H1 (cell line): ENCODE data around the gene PET117. TPM values are rescaled to one million over a fixed set of nuclear protein-coding genes. Genes with fewer than 3 reads are reported as not detected.

Source experiments
- CTCF ChIA-PET: fragments of 300-600 bp; sonication (Branson Sonifier 250); formaldehyde crosslinking; loops from one replicate; lab custom pipeline; 2021; ENCODE audit not compliant: partially characterized antibody; lab: Charles Lee
- POLR2A ChIA-PET: fragments of 300-600 bp; sonication (Branson Sonifier 250); formaldehyde crosslinking; loops from one replicate; lab custom pipeline; 2021; ENCODE audit warnings: inconsistent platforms; ENCODE audit not compliant: partially characterized antibody; lab: Charles Lee
- DNase-seq, 2 experiments: peaks; one replicate each; pipeline versions ENCODE4 v3.0.0 to v3.0.0-alpha.2; 2010 to 2022; ENCODE audit warnings: low spot score in 2 of 2, low read depth in 1 of 2, mixed read lengths in 1 of 2
- FAIRE-seq: peaks from 2 replicates; lab custom pipeline; 2011; peaks lifted over from hg19 to GRCh38; lab: Jason Lieb, UNC
- H2AFZ ChIP-seq: 2 replicates; pipeline ENCODE4 v1.8.1; 2012; ENCODE audit warnings: low read length, inconsistent platforms
- H2AK5ac ChIP-seq: 2 replicates; pipeline ENCODE4 v1.6.1; 2013; ENCODE audit warnings: low read depth, low read length
- H2BK120ac ChIP-seq: replicated peaks from 2 replicates; pipeline ENCODE3; 2013; ENCODE audit warnings: low read depth, low read length, inconsistent platforms
- H2BK12ac ChIP-seq: 2 replicates; pipeline ENCODE4 v1.6.1; 2013; ENCODE audit warnings: low read depth, low read length
- H2BK15ac ChIP-seq: 2 replicates; pipeline ENCODE4 v1.6.1; 2013; ENCODE audit warnings: low read length
- H2BK20ac ChIP-seq: 2 replicates; pipeline ENCODE4 v1.6.1; 2013; ENCODE audit warnings: low read length
- H2BK5ac ChIP-seq: 2 replicates; pipeline ENCODE4 v1.6.1; 2013; ENCODE audit warnings: low read depth, low read length
- H3K14ac ChIP-seq: 2 replicates; pipeline ENCODE4 v1.6.1; 2013; ENCODE audit warnings: inconsistent platforms; ENCODE audit not compliant: insufficient read length
- H3K18ac ChIP-seq: 2 replicates; pipeline ENCODE4 v1.6.1; 2013; ENCODE audit warnings: low read length; ENCODE audit errors: extremely low read depth
- H3K23ac ChIP-seq: 2 replicates; pipeline ENCODE4 v1.6.1; 2013; ENCODE audit warnings: inconsistent platforms; ENCODE audit not compliant: insufficient read length
- H3K23me2 ChIP-seq: 2 replicates; pipeline ENCODE4 v1.6.1; 2013; ENCODE audit warnings: low read depth, low read length
- H3K27ac ChIP-seq: 2 replicates; pipeline ENCODE4 v1.6.1; 2011; ENCODE audit warnings: low read depth, low read length, inconsistent platforms
- H3K27me3 ChIP-seq, 4 experiments: replicated peaks in 1 of 4; 1 replicate in 1 of 4; 2 replicates in 3 of 4; pipeline versions ENCODE4 v1.6.1 to v1.8.1; 2011 to 2013; ENCODE audit warnings: low read length in 3 of 4, mild to moderate bottlenecking in 3 of 4, inconsistent platforms in 2 of 4, mixed read lengths in 2 of 4, moderate library complexity in 1 of 4; ENCODE audit not compliant: control insufficient read depth in 3 of 4, insufficient read depth in 3 of 4; ENCODE audit errors: extremely low read depth in 1 of 4
- H3K36me3 ChIP-seq, 4 experiments: 2 replicates each; pipeline versions ENCODE4 v1.6.1 to v1.8.1; 2011 to 2013; ENCODE audit warnings: mild to moderate bottlenecking in 4 of 4, low read length in 3 of 4, moderate library complexity in 2 of 4, control low read depth in 1 of 4, inconsistent platforms in 1 of 4; ENCODE audit not compliant: insufficient read depth in 4 of 4, control insufficient read depth in 2 of 4
- H3K4ac ChIP-seq: replicated peaks from 2 replicates; pipeline ENCODE3; 2013; ENCODE audit warnings: low read length, low read depth, mixed read lengths, inconsistent platforms; ENCODE audit not compliant: insufficient read length
- H3K4me1 ChIP-seq, 4 experiments: replicated peaks in 1 of 4; 1 replicate in 1 of 4; 2 replicates in 3 of 4; pipeline versions ENCODE4 v1.6.1 to v1.8.1; 2011 to 2013; ENCODE audit warnings: low read length in 3 of 4, inconsistent platforms in 2 of 4, mixed read lengths in 1 of 4; ENCODE audit not compliant: insufficient read depth in 4 of 4, control insufficient read depth in 3 of 4
- H3K4me2 ChIP-seq, 2 experiments: 2 replicates each; pipeline versions ENCODE4 v1.6.1 to v1.8.1; 2011 to 2013; ENCODE audit warnings: low read depth in 2 of 2, low read length in 2 of 2, control low read depth in 1 of 2, inconsistent platforms in 1 of 2, mild to moderate bottlenecking in 1 of 2; ENCODE audit not compliant: insufficient read depth in 1 of 2
- H3K4me3 ChIP-seq, 4 experiments: fragments of 200-600, 300-600 bp in 1 of 4; sonication (generic), shearing (Covaris generic), sonication (Bioruptor Twin) in 1 of 4; 2 replicates each; pipeline versions ENCODE4 v1.5.1 to v1.8.1; 2011 to 2016; ENCODE audit warnings: low read length in 4 of 4, low read depth in 3 of 4, control low read depth in 2 of 4, inconsistent platforms in 2 of 4, mild to moderate bottlenecking in 2 of 4, mixed read lengths in 1 of 4, moderate library complexity in 1 of 4; ENCODE audit not compliant: insufficient read depth in 2 of 4; ENCODE audit errors: extremely low read depth in 1 of 4
- H3K56ac ChIP-seq: replicated peaks from 2 replicates; pipeline ENCODE3; 2013; ENCODE audit warnings: low read depth, mild to moderate bottlenecking, mixed read lengths, low read length, inconsistent platforms; ENCODE audit not compliant: insufficient read length
- H3K79me1 ChIP-seq: 2 replicates; pipeline ENCODE4 v1.6.1; 2013; ENCODE audit warnings: low read depth, low read length, control low read depth
- H3K79me2 ChIP-seq, 2 experiments: 2 replicates each; pipeline versions ENCODE4 v1.6.1 to v1.8.1; 2012 to 2013; ENCODE audit warnings: low read length in 2 of 2, mild to moderate bottlenecking in 2 of 2, inconsistent platforms in 1 of 2; ENCODE audit not compliant: insufficient read depth in 2 of 2, control insufficient read depth in 1 of 2
- H3K9ac ChIP-seq, 4 experiments: replicated peaks in 1 of 4; 1 replicate in 1 of 4; 2 replicates in 3 of 4; pipeline versions ENCODE4 v1.6.1 to v1.8.1; 2011 to 2013; ENCODE audit warnings: low read depth in 3 of 4, low read length in 3 of 4, control low read depth in 2 of 4, mild to moderate bottlenecking in 2 of 4, moderate library complexity in 2 of 4, inconsistent platforms in 1 of 4; ENCODE audit errors: extremely low read depth in 1 of 4
- H3K9me3 ChIP-seq, 2 experiments: 2 replicates each; pipeline versions ENCODE4 v1.6.1 to v1.8.1; 2012 to 2013; ENCODE audit warnings: mild to moderate bottlenecking in 2 of 2, moderate library complexity in 2 of 2, control low read depth in 1 of 2, inconsistent platforms in 1 of 2, low read depth in 1 of 2, low read length in 1 of 2, mixed read lengths in 1 of 2; ENCODE audit not compliant: insufficient read depth in 2 of 2
- H4K20me1 ChIP-seq, 2 experiments: replicated peaks in 1 of 2; 2 replicates each; pipeline versions ENCODE3 to v1.8.1; 2011 to 2013; ENCODE audit warnings: inconsistent platforms in 2 of 2, low read length in 2 of 2, mild to moderate bottlenecking in 1 of 2; ENCODE audit not compliant: insufficient read depth in 2 of 2, control insufficient read depth in 1 of 2
- H4K5ac ChIP-seq: 2 replicates; pipeline ENCODE4 v1.6.1; 2013; ENCODE audit warnings: low read length, low read depth, mixed read lengths, inconsistent platforms; ENCODE audit not compliant: insufficient read length
- H4K8ac ChIP-seq: 2 replicates; pipeline ENCODE4 v1.8.0; 2013; ENCODE audit warnings: mild to moderate bottlenecking, moderate library complexity, low read length, inconsistent platforms; ENCODE audit not compliant: insufficient read depth; ENCODE audit errors: extremely low read depth
- H4K91ac ChIP-seq: replicated peaks from 2 replicates; pipeline ENCODE3; 2013; ENCODE audit warnings: low read length, mixed read lengths, inconsistent platforms; ENCODE audit not compliant: insufficient read length
- CBX8 ChIP-seq: fragments of 300-800, 300-1000 bp; sonication (generic); IDR thresholded peaks from 2 replicates; pipeline ENCODE4 v1.7.1; 2016; ENCODE audit warnings: low read depth, low read length, borderline replicate concordance
- CHD2 ChIP-seq: IDR thresholded peaks from 2 replicates; pipeline ENCODE4 v1.6.1; 2012; ENCODE audit warnings: low read length, improper control_type of control experiment
- HDAC6 ChIP-seq: IDR thresholded peaks from one replicate; pipeline ENCODE4 v1.7.1; 2012; ENCODE audit warnings: low read depth, mild to moderate bottlenecking, inconsistent platforms, low read length, moderate library complexity
- KDM5A ChIP-seq: fragments of 200-600 bp; IDR thresholded peaks from 2 replicates; pipeline ENCODE4 v1.7.1; 2012; ENCODE audit warnings: mild to moderate bottlenecking, low read length, inconsistent platforms, mixed read lengths
- NANOG ChIP-seq: IDR thresholded peaks from 2 replicates; pipeline ENCODE4 v1.6.1; 2011; ENCODE audit warnings: low read length, low read depth, mild to moderate bottlenecking, inconsistent platforms; ENCODE audit not compliant: insufficient read depth, poor library complexity, severe bottlenecking
- SUZ12 ChIP-seq: fragments of 200-600 bp; sonication (generic); IDR thresholded peaks from 2 replicates; pipeline ENCODE4 v1.6.1; 2012; ENCODE audit warnings: mild to moderate bottlenecking, inconsistent platforms, low read length, moderate library complexity, mixed read lengths
- TAF1 ChIP-seq: IDR thresholded peaks from 2 replicates; pipeline ENCODE4 v1.6.1; 2011; ENCODE audit warnings: mild to moderate bottlenecking, low read depth, low read length
- WGBS, 2 experiments: shearing (Covaris generic) in 1 of 2; methylation state at CpG; one replicate each; pipeline versions ENCODE4 v1.1.6 to v1.1.7; 2013 to 2015; ENCODE audit warnings: low lambda C conversion rate in 2 of 2, mixed read lengths in 2 of 2, inconsistent platforms in 1 of 2, low coverage in 1 of 2, missing lambda C conversion rate in 1 of 2; ENCODE audit not compliant: insufficient replicate concordance in 2 of 2, insufficient coverage in 1 of 2, insufficient read length in 1 of 2; ENCODE audit errors: extremely low coverage in 1 of 2, missing lambda C conversion rate in 1 of 2; 5-methylcytosine and 5-hydroxymethylcytosine counted together
- polyA plus RNA-seq, 7 experiments: library from polyadenylated mRNA; depleted of rRNA in 3 of 7; stranded (reverse) in 5 of 7; unstranded in 2 of 7; fragments of >200 nt in 5 of 7; fragments of 200-250 nt in 2 of 7; gene quantifications; 1 replicate in 5 of 7; 2 replicates in 1 of 7; 4 replicates in 1 of 7; pipeline versions ENCODE4 v1.2.1 to v1.2.3, GENCODE V29; 2011 to 2013; ENCODE audit warnings: missing spikeins in 2 of 7, mixed read lengths in 2 of 7
- total RNA-seq: library from RNA; stranded (reverse); fragmentation: NEBNext Ultra II Directional; extraction: Animal tissue kit (Norgen Biotek cat#: 25700); gene quantifications from 2 replicates; pipeline ENCODE4 v1.2.1, GENCODE V29; 2021

Gene PET117
- total and polyA plus RNA-seq, 2 of the 8 experiments (the other 6 are each of a cell fraction or from before 2014, with no cell fraction given): 9.1 to 23.8 TPM

DNA sequence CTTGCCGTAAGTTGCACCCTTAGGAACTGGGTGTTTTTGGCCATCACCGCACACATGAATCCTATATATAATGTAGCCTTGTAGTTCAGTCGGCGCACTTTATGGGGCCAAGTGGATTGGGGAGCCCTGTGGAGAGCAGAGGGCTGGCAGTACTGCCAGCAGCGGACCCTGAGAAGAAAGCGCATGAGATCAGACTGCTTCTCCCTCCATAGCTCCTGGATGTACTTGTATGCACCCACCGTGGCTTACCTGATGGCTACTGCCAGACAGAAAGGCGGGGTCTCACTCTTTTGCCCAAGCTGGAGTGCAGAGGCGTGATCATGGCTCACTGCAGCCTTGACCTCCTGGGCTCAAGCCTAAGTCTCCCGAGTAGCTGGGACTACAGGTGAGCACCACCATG is 47.2 kb upstream of the PET117 start:
- no peak overlapping the region for H4K8ac ChIP-seq
- no peak overlapping the region for H3K56ac ChIP-seq
- H3K4me2 ChIP-seq: no peak overlapping the region
- ChIA-PET CTCF (no interaction called here), POLR2A (interaction anchor here (1.2 kb wide), 1 partner anchor 47 kb away, joined by 4 read pairs; the partner anchor contains the start of genes KAT14 and PET117)
- H2BK120ac ChIP-seq: no peak overlapping the region
- no peaks in the 10 kb centered on the region for H3K9me3 ChIP-seq
- no peaks in the 10 kb centered on the region for H3K79me2 ChIP-seq
- no peak overlapping the region for H3K23ac ChIP-seq
- H3K18ac ChIP-seq: no peak overlapping the region
- DNase-seq (no peak), FAIRE-seq (no peak)
- WGBS, 2 experiments: 96% methylated on average over 10 of the region's 10 CpGs; no CpG with 5 or more reads in 1 of the 2 experiments
- no peak overlapping the region for H2AK5ac ChIP-seq
- no peaks in the 10 kb centered on the region for H3K23me2 ChIP-seq
- H3K4ac ChIP-seq: no peak overlapping the region
- no peaks in the 10 kb centered on the region for H3K79me1 ChIP-seq
- no peaks in the 10 kb centered on the region for H3K36me3 ChIP-seq
- 0 out of 7 replicates have a peak, but pooled peaks cover 0 to 2% (median 0%) of the 10 kb centered on the region in 4 experiments for H3K27me3 ChIP-seq
- H4K5ac ChIP-seq: no peak overlapping the region
- H3K9ac ChIP-seq: no peak overlapping the region
- H3K4me3 ChIP-seq: no peak overlapping the region
- no peak overlapping the region for H2BK12ac ChIP-seq
- H4K20me1 ChIP-seq: no peaks in the 10 kb centered on the region
- H3K14ac ChIP-seq: no peak overlapping the region
- H2BK15ac ChIP-seq: no peak overlapping the region
- peaks cover 0 to 4% (median 1%) of the 10 kb centered on the region in 4 experiments; a peak in 1 of 7 replicates for H3K4me1 ChIP-seq
- no peak overlapping the region for H4K91ac ChIP-seq
- no peak overlapping the region for H3K27ac ChIP-seq
- H2BK5ac ChIP-seq: no peak overlapping the region
- H2BK20ac ChIP-seq: no peak overlapping the region
- no peak overlapping the region for H2AFZ ChIP-seq
- TF ChIP-seq NANOG (no peak), CHD2 (no peak), SUZ12 (no peak), HDAC6 (no peak), CBX8 (no peak), KDM5A (no peak), TAF1 (no peak)
